ENCODE data around the gene SPEN.

SPEN gene

DNA sequence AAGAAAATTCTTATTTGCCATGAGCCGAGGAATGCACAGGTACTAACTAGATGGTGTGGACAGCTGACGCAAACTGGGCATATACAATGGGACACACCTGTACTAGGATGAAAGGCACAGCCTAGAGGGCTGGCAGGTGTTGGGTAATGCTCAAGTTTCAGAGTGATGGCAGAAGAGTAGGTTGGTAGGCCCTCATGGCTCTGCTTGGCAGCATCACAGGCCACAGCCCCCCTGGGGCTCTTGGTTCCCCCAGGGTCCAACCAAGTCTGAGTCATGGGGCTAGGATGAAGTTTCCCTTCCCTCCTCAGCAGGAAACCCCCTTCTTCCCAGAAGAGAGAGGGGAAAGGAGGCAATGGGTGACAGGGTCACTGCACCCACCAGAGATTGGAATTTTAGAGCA is 35.2 kb downstream of the SPEN start:
- H3K9me3 ChIP-seq (ENCODE audit: control extremely low read depth in 1 of 5, control insufficient read depth in 4 of 5, insufficient read depth in 2 of 5, low read depth in 1 of 5, low read length in 4 of 5), result no peaks in the 10 kb centered on the region
- no peak for DNase-seq
- H3K27me3 ChIP-seq (replicated peaks in 2 of 5; ENCODE audit: control insufficient read depth in 4 of 5, insufficient read depth in 5 of 5, low read length in 4 of 5), result no peaks in the 10 kb centered on the region
- ChIA-PET POLR2A (interaction anchor here (0.6 kb wide), 2 partner anchors 14 to 24 kb away, joined by 4 to 5 read pairs; no protein-coding TSS in a partner anchor), CTCF (interaction anchor here (0.8 to 1.8 kb wide), 6 partner anchors 9 to 87 kb away, joined by 3 to 4 read pairs (median 4); no protein-coding TSS in a partner anchor)
- peaks cover 2 to 9% (median 3%) of the 10 kb centered on the region in 4 experiments for H3K36me3 ChIP-seq (ENCODE audit: control insufficient read depth in 4 of 4, insufficient read depth in 4 of 4, low read length in 3 of 4)
- WGBS (ENCODE audit: insufficient coverage), result 94% methylated on average over 2 of the region's 2 CpGs
- peak overlapping the region in 1 of 2 experiments; percentile 74 for H3K27ac ChIP-seq (ENCODE audit: insufficient read depth in 1 of 2, low read depth in 1 of 2, low read length in 2 of 2, poor library complexity in 1 of 2, severe bottlenecking in 2 of 2)
- H3K4me3 ChIP-seq (ENCODE audit: control insufficient read depth in 1 of 7, extremely low read depth in 1 of 7, insufficient read depth in 4 of 7, low read depth in 2 of 7, low read length in 6 of 7), result no peak overlapping the region
- peaks cover 14 to 45% (median 34%) of the 10 kb centered on the region in 4 experiments for H3K4me1 ChIP-seq (ENCODE audit: control extremely low read depth in 1 of 4, control insufficient read depth in 4 of 4, insufficient read depth in 4 of 4, low read length in 3 of 4)

DNA sequence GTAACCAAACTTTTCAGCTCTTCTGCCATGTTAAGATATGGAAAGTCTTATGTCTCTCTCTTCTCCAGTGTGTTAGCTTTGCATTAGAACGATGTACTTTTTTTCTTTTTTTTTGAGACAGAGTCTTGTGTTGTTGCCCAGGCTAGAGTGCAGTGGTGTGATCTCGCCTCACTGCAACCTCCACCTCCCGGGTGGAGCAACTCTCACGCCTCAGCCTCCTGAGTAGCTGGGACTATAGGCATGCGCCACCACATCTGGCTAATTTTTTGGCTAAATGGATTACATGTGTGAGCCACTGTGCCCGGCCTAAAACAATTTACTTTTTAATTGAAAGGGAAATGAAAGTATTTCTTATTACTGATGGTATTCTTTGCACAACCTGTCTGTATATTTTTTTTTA is 35.8 kb downstream of the SPEN start:
- DNase-seq, result no peak
- no peak overlapping the region for H3K4me3 ChIP-seq (ENCODE audit: control insufficient read depth in 1 of 7, extremely low read depth in 1 of 7, insufficient read depth in 4 of 7, low read depth in 2 of 7, low read length in 6 of 7)
- peak overlapping the region in 1 of 2 experiments; percentile 74 for H3K27ac ChIP-seq (ENCODE audit: insufficient read depth in 1 of 2, low read depth in 1 of 2, low read length in 2 of 2, poor library complexity in 1 of 2, severe bottlenecking in 2 of 2)
- H3K9me3 ChIP-seq (ENCODE audit: control extremely low read depth in 1 of 5, control insufficient read depth in 4 of 5, insufficient read depth in 2 of 5, low read depth in 1 of 5, low read length in 4 of 5), result no peaks in the 10 kb centered on the region
- peaks cover 14 to 45% (median 34%) of the 10 kb centered on the region in 4 experiments for H3K4me1 ChIP-seq (ENCODE audit: control extremely low read depth in 1 of 4, control insufficient read depth in 4 of 4, insufficient read depth in 4 of 4, low read length in 3 of 4)
- 94% methylated on average over 4 of the region's 6 CpGs for WGBS (ENCODE audit: insufficient coverage)
- H3K36me3 ChIP-seq (ENCODE audit: control insufficient read depth in 4 of 4, insufficient read depth in 4 of 4, low read length in 3 of 4), result peaks cover 2 to 8% (median 3%) of the 10 kb centered on the region in 4 experiments
- POLR2A ChIA-PET, result interaction anchor here (0.6 kb wide), 1 partner anchor 24 kb away, joined by 4 read pairs; no protein-coding TSS in a partner anchor
- H3K27me3 ChIP-seq (replicated peaks in 2 of 5; ENCODE audit: control insufficient read depth in 4 of 5, insufficient read depth in 5 of 5, low read length in 4 of 5), result no peaks in the 10 kb centered on the region
- CTCF ChIA-PET, result interaction anchor here (0.8 to 1.8 kb wide), 5 partner anchors 9 to 88 kb away, joined by 3 to 4 read pairs (median 4); no protein-coding TSS in a partner anchor

DNA sequence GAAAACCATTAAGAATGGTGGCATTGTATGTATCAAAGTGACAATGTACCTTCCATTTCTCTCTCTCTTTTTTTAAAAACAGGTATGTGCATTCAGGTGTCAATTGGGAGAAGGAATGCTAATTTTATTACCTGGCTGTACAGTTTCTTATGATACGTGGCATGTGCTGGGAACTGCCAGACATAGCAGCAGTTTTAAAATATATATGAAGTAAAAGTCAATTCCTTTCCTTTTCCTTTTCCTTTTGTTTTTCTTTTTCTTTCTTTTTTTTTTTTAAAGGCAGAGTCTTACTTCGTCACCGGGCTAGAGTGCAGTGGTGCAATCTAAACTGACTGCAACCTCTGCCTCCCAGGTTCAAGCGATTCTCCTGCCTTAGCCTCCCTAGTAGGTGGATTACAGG is 37.0 kb downstream of the SPEN start:
- ChIA-PET POLR2A (no interaction called here), CTCF (interaction anchor here (0.5 to 0.9 kb wide), 2 partner anchors 10 to 30 kb away, joined by 3 read pairs; no protein-coding TSS in a partner anchor)
- Histone ChIP-seq H3K27me3 (replicated peaks in 2 of 5; ENCODE audit: control insufficient read depth in 4 of 5, insufficient read depth in 5 of 5, low read length in 4 of 5) (no peaks in the 10 kb centered on the region), H3K9me3 (ENCODE audit: control extremely low read depth in 1 of 5, control insufficient read depth in 4 of 5, insufficient read depth in 2 of 5, low read depth in 1 of 5, low read length in 4 of 5) (no peaks in the 10 kb centered on the region), H3K4me1 (ENCODE audit: control extremely low read depth in 1 of 4, control insufficient read depth in 4 of 4, insufficient read depth in 4 of 4, low read length in 3 of 4) (peaks cover 14 to 45% (median 34%) of the 10 kb centered on the region in 4 experiments), H3K4me3 (ENCODE audit: control insufficient read depth in 1 of 7, extremely low read depth in 1 of 7, insufficient read depth in 4 of 7, low read depth in 2 of 7, low read length in 6 of 7) (peak overlapping the region in 1 of 7 experiments; percentile 14), H3K27ac (ENCODE audit: insufficient read depth in 1 of 2, low read depth in 1 of 2, low read length in 2 of 2, poor library complexity in 1 of 2, severe bottlenecking in 2 of 2) (peak overlapping the region in 1 of 2 experiments; percentile 91), H3K36me3 (ENCODE audit: control insufficient read depth in 4 of 4, insufficient read depth in 4 of 4, low read length in 3 of 4) (peaks cover 2 to 5% (median 3%) of the 10 kb centered on the region in 4 experiments)
- DNase-seq, result no peak
- WGBS (ENCODE audit: insufficient coverage), result no CpG with 5 or more reads among the region's 4 CpGs

DNA sequence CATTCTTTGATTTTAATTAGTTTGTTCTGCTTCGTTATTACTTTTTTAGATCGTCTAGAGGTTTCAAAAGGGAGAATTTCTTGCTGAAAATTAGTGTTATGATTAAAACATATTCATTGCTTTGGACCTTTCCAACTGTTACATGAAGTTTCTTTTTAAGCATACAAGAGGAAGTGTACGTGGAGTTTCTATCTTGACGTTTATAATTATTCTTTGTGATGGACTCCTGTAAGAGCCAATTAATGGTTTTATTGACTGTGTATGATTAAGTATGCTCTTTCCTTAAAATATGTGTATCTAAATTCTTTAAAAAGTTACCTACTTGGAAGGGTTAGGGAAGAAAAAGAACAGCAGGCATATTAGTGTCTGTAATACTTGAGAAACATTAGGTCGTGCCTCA is 37.8 kb downstream of the SPEN start:
- CTCF ChIA-PET, result interaction anchor here (0.5 to 2.0 kb wide), 6 partner anchors 8 to 41 kb away, joined by 3 to 4 read pairs (median 4); no protein-coding TSS in a partner anchor
- Histone ChIP-seq H3K4me1 (ENCODE audit: control extremely low read depth in 1 of 4, control insufficient read depth in 4 of 4, insufficient read depth in 4 of 4, low read length in 3 of 4) (peaks cover 14 to 45% (median 34%) of the 10 kb centered on the region in 4 experiments), H3K27ac (ENCODE audit: insufficient read depth in 1 of 2, low read depth in 1 of 2, low read length in 2 of 2, poor library complexity in 1 of 2, severe bottlenecking in 2 of 2) (peak overlapping the region; percentile 75 to 91), H3K9me3 (ENCODE audit: control extremely low read depth in 1 of 5, control insufficient read depth in 4 of 5, insufficient read depth in 2 of 5, low read depth in 1 of 5, low read length in 4 of 5) (no peaks in the 10 kb centered on the region), H3K4me3 (ENCODE audit: control insufficient read depth in 1 of 7, extremely low read depth in 1 of 7, insufficient read depth in 4 of 7, low read depth in 2 of 7, low read length in 6 of 7) (peak overlapping the region in 6 of 7 experiments; percentile 56 to 79 (median 69)), H3K27me3 (replicated peaks in 2 of 5; ENCODE audit: control insufficient read depth in 4 of 5, insufficient read depth in 5 of 5, low read length in 4 of 5) (no peaks in the 10 kb centered on the region), H3K36me3 (ENCODE audit: control insufficient read depth in 4 of 4, insufficient read depth in 4 of 4, low read length in 3 of 4) (peaks cover 2 to 6% (median 3%) of the 10 kb centered on the region in 4 experiments)
- WGBS (ENCODE audit: insufficient coverage), result 49% methylated on average over 4 of the region's 5 CpGs
- no peak for DNase-seq
- POLR2A ChIA-PET, result no interaction called here

DNA sequence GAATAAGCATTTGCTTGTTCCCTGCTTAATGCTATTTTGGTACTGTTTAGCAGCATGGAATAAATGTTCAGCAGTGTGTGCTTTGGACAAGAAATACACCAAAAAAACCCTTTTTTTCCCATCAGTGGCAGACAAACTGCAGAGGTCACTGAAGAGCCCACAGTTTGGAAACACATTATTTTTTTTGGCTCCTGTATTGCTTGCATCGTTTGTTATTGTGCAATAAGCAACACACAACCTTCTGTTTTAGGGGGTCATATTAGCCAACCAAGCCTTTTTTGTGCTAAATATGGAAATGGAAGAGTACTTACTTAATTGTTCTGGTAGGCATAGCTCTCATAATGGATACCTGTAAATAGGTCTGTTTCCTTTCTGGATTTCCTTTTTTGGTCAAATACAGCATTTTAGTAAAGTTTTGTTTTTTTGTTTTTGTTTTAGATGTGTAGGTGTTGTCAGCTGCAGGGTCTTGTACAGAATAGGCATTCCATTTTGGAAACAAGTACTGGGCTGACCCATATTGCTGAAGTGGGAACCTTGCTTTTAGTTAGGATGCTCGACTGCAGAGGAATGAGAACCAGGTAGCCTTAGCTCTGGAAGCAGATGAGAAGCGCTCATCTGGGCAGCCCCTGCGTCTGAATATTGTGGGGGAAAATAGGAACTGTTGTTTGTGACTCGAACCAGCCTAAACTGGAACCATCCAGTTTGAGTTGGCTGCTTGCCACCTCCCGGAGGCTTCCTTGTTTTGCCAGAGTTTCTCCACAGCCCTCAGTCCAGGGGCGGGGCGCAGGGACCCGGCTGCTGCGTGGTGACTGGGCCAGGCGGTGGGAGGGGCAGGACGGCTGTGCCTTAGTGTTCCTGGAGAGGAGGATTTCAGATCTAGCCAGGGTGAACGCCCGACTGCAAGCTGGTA is 38.4 kb downstream of the SPEN start:
- Histone ChIP-seq H3K9me3 (ENCODE audit: control extremely low read depth in 1 of 5, control insufficient read depth in 4 of 5, insufficient read depth in 2 of 5, low read depth in 1 of 5, low read length in 4 of 5) (no peaks in the 10 kb centered on the region), H3K4me3 (ENCODE audit: control insufficient read depth in 1 of 7, extremely low read depth in 1 of 7, insufficient read depth in 4 of 7, low read depth in 2 of 7, low read length in 6 of 7) (peak overlapping the region; percentile 33 to 79 (median 63)), H3K27me3 (replicated peaks in 2 of 5; ENCODE audit: control insufficient read depth in 4 of 5, insufficient read depth in 5 of 5, low read length in 4 of 5) (no peaks in the 10 kb centered on the region), H3K36me3 (ENCODE audit: control insufficient read depth in 4 of 4, insufficient read depth in 4 of 4, low read length in 3 of 4) (peaks cover under 1 to 6% (median 2%) of the 10 kb centered on the region in 4 experiments), H3K27ac (ENCODE audit: insufficient read depth in 1 of 2, low read depth in 1 of 2, low read length in 2 of 2, poor library complexity in 1 of 2, severe bottlenecking in 2 of 2) (peak overlapping the region; percentile 75 to 91), H3K4me1 (ENCODE audit: control extremely low read depth in 1 of 4, control insufficient read depth in 4 of 4, insufficient read depth in 4 of 4, low read length in 3 of 4) (peaks cover 14 to 45% (median 34%) of the 10 kb centered on the region in 4 experiments)
- ChIA-PET POLR2A (interaction anchor here (0.9 to 2.0 kb wide), 3 partner anchors 9 to 52 kb away, joined by 3 to 12 read pairs (median 9); no protein-coding TSS in a partner anchor), CTCF (interaction anchor here (0.5 to 2.0 kb wide), 4 partner anchors 8 to 41 kb away, joined by 3 to 4 read pairs (median 4); no protein-coding TSS in a partner anchor)
- 0% methylated on average over 11 of the region's 14 CpGs for WGBS (ENCODE audit: insufficient coverage)
- DNase-seq, result peak; percentile 89 to 95 (median 94)

DNA sequence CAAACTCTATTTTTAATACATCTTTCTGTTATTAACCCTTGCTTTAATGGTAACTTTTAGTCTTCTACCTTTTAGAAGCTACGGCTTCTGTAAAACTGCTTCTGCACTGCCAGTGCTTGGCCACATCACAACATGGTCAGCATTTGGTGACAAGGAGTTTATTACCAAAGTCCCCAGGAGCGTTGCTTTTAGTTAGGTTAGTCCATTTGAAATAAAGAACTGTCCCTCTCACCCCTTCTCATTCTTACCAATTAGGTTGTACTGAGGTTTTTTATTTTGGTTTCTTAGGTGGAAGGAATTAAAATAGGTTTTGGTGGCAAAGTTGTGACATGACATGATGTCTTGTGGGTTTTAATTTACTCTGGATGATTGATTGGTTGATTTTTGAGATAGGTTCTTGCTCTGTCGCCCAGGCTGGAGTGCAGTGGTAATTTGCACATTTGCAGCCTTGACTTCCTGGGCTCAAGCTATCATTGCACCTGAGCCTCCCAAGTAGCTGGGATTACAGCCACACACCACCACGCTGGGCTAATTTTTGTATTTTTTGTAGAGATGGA is 39.2 kb downstream of the SPEN start:
- CTCF ChIA-PET, result interaction anchor here (0.8 to 2.0 kb wide), 4 partner anchors 9 to 40 kb away, joined by 3 to 4 read pairs (median 4); no protein-coding TSS in a partner anchor
- Histone ChIP-seq H3K27ac (ENCODE audit: insufficient read depth in 1 of 2, low read depth in 1 of 2, low read length in 2 of 2, poor library complexity in 1 of 2, severe bottlenecking in 2 of 2) (peak overlapping the region; percentile 75 to 91), H3K36me3 (ENCODE audit: control insufficient read depth in 4 of 4, insufficient read depth in 4 of 4, low read length in 3 of 4) (peaks cover 0 to 6% (median 1%) of the 10 kb centered on the region in 4 experiments), H3K4me1 (ENCODE audit: control extremely low read depth in 1 of 4, control insufficient read depth in 4 of 4, insufficient read depth in 4 of 4, low read length in 3 of 4) (peaks cover 14 to 45% (median 34%) of the 10 kb centered on the region in 4 experiments), H3K9me3 (ENCODE audit: control extremely low read depth in 1 of 5, control insufficient read depth in 4 of 5, insufficient read depth in 2 of 5, low read depth in 1 of 5, low read length in 4 of 5) (no peaks in the 10 kb centered on the region), H3K27me3 (replicated peaks in 2 of 5; ENCODE audit: control insufficient read depth in 4 of 5, insufficient read depth in 5 of 5, low read length in 4 of 5) (no peaks in the 10 kb centered on the region), H3K4me3 (ENCODE audit: control insufficient read depth in 1 of 7, extremely low read depth in 1 of 7, insufficient read depth in 4 of 7, low read depth in 2 of 7, low read length in 6 of 7) (peak overlapping the region; percentile 33 to 79 (median 63))
- POLR2A ChIA-PET, result interaction anchor here (0.9 to 2.0 kb wide), 3 partner anchors 9 to 53 kb away, joined by 3 to 12 read pairs (median 9); no protein-coding TSS in a partner anchor
- no peak for DNase-seq
- 10% methylated on average over 1 of the region's 4 CpGs for WGBS (ENCODE audit: insufficient coverage)
